HG02973 (cell line): ENCODE results near the gene CLDN4.
"Not testable (repeated sequence)": the region's sequence is repeated elsewhere in the genome, so short reads cannot be mapped to it uniquely, and the experiment has no call there.

Experiments
- ATAC-seq: cut with Tn5 transposase; IDR thresholded peaks from one replicate; pipeline ENCODE4 v1.9.1; 2021; ENCODE audit warnings: moderate library complexity; ENCODE audit not compliant: unreplicated experiment

The CLDN4 gene, protein sequence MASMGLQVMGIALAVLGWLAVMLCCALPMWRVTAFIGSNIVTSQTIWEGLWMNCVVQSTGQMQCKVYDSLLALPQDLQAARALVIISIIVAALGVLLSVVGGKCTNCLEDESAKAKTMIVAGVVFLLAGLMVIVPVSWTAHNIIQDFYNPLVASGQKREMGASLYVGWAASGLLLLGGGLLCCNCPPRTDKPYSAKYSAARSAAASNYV

DNA sequence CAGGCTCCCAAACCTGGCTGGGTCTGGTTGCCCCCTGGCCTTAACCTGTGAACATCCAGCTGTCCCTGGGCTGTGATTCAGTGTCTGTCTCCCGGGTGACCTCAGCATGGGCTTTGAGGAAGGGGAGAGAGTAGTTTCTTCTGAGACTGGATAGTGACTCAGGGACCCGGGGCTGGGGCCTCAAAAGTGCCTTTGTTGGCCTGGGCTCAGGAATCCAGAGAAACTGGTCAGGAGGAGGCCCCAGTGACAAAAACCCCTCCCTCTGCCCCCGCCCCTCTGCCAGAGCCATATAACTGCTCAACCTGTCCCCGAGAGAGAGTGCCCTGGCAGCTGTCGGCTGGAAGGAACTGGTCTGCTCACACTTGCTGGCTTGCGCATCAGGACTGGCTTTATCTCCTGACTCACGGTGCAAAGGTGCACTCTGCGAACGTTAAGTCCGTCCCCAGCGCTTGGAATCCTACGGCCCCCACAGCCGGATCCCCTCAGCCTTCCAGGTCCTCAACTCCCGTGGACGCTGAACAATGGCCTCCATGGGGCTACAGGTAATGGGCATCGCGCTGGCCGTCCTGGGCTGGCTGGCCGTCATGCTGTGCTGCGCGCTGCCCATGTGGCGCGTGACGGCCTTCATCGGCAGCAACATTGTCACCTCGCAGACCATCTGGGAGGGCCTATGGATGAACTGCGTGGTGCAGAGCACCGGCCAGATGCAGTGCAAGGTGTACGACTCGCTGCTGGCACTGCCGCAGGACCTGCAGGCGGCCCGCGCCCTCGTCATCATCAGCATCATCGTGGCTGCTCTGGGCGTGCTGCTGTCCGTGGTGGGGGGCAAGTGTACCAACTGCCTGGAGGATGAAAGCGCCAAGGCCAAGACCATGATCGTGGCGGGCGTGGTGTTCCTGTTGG, at the start of gene CLDN4:
Gene CLDN4 (plus strand): TSS at position 316 of the 903 bp plus-strand sequence. CDS start 206 bp downstream, at position 522.
- no peak for ATAC-seq

DNA sequence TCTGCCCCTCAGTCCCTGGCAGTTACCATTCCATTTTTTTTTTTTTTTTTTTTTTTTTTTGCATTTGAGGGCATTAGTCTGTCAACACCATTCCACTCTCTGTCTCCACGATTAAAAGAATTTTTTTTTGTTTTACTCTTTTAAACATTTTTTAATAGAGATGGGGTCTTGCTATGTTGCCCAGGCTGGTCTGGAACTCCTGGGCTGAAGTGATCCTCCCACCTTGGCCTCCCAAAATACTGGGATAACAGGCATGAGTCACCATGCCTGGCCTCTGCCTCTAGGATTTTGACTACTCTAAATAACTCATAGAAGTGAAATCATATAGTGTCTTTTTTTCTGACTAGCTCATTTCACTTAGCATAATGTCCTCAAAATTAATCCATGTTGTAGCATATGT, 44.2 kb upstream of the CLDN4 start:
- ATAC-seq = no peak

DNA sequence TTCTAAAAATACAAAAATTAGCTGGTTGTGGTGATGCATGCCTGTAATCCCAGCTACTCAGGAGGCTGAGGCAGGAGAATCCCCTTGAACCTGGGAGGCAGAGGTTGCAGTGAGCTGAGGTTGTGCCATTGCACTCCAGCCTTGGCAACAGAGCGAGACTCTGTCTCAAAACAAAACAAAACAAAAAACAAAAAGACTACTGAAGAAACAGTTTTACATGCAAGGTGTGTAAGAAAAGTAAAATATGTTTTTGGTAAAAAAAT, 43.1 kb upstream of the CLDN4 start:
- not testable (repeated sequence) for ATAC-seq

DNA sequence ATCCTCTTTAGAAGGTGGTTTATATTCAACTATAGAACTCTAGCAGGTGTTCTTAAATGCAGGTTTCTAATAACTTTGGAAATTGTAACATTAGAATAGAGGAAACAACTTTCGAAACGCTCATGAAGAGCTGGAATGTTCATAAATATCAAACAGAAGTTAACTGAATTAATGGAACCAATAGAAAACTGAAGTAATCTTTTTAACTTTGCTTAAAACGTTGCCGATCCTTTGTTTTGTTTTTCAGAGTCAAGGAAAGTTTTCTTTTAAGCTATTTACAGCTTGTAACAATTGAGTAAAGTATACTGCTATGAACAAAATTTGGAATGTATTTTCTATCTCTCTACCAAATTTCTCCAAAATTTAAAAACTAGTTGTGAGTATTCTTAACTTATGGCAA, 41.7 kb upstream of the CLDN4 start:
- ATAC-seq = no peak

DNA sequence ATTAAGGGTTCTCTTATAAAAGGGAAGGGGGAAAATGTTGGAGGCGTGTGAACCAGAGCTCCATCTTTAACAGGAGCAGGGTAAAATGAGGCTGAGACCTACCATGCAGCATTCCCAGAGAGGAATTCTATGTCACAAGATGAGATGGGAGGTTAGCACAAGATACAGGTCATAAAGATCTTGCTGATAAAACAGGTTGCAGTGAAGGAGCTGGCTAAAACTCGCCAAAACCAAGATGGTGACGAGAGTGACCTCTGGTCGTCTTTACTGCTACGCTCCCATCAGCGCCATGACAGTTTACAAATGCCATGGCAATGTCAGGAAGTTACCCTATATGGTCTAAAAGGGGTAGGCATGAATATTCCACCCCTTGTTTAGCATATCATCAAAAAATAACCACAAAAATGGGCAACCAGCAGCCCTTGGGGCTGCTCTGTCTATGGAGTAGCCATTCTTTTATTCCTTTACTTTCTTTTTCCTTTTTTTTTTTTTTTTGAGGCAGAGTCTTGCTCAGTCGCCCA, 39.6 kb upstream of the CLDN4 start:
- ATAC-seq = not testable (repeated sequence)

DNA sequence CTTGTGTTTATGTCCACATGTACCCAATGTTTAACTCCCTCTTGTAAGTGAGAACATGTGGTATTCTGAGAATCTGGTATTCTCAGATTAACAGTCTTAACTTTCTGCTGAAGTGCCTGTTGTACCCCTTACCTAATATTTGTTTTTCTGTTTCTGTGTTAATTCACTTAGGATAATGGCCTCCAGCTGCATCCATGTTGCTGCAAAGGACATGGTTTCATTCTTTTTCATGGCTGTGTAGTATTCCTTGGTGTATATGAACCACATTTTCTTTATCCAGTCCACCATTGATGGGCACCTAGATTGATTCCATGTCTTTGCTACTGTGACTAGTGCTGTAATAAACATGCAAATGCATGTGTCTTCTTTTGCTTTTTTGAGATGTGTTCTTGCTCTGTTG, 35.6 kb upstream of the CLDN4 start:
- not testable (repeated sequence) for ATAC-seq

DNA sequence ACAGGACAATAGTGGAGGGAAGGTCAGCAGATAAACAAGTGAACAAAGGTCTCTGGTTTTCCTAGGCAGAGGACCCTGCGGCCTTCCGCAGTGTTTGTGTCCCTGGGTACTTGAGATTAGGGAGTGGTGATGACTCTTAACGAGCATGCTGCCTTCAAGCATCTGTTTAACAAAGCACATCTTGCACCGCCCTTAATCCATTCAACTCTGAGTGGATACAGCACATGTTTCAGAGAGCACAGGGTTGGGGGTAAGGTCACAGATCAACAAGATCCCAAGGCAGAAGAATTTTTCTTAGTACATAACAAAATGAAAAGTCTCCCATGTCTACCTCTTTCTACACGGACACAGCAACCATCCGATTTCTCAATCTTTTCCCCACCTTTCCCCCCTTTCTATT, 34.1 kb upstream of the CLDN4 start:
- not testable (repeated sequence) for ATAC-seq

DNA sequence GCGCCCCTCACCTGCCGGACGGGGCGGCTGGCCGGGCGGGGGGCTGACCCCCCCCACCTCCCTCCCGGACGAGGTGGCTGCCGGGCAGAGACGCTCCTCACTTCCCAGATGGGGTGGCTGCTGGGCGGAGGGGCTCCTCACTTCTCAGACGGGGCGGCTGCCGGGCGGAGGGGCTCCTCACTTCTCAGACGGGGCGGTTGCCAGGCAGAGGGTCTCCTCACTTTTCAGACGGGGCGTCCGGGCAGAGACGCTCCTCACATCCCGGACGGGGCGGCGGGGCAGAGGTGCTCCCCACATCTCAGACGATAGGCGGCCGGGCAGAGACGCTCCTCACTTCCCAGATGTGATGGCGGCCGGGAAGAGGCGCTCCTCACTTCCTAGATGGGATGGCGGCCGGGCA, 33.6 kb upstream of the CLDN4 start:
- not testable (repeated sequence) for ATAC-seq

DNA sequence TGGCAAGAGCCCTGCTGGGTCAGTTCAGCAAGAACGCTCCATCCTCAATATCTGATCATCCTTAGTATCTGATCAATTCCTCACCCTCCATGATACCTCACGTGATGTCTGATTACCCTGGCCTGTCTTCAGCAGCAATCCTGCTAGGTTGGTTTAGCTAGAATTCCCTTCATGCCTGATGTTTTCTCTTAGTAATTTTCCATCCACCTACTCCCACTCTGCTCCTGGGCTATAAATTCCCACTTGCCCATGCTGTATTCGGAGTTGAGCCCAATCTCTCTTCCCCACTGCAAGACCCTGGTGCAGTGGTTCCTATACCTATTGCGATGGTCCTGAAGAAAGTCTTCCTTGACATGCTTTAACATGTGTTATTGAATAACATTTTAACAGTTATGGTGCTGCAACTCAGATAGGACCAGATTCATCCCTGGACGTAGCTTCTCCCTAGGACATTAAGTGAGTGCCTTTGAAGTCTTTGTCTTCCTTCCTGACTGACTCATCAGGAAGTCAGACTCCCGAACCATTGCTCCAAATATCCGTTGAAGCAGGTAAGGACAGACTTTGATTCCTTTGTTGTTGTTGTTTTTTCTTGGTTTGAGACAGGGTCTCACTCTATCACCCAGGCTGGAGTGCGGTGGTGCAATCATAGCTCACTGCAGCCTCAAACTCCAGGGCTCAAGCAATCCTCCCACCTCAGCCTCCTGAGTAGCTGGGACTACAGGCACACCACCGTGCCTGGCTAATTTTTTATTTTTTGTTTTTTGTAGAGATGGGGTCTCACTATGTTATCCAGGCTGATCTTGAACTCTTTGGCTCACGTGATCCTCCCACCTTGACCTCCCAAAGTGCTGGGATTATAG, 31.3 kb upstream of the CLDN4 start:
- ATAC-seq = no peak

DNA sequence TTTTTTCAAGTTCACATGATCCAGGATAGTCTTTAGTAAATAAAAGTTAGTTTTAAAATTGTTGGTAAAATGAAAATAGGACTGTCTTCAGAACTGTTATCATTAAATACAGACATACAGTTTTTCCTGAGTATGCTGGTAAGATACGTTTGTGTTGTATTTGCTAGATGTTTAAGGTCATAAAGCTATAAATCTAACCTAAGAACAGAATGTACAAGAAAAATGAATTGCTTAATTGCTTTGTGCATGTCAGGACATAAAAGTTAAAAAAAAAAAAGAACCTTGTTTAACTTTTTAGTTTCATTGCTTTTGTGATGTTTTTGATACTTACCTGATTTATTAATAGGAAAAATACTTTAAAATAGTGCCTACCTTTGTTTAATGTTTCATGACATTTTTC, 29.2 kb upstream of the CLDN4 start:
- no peak for ATAC-seq

DNA sequence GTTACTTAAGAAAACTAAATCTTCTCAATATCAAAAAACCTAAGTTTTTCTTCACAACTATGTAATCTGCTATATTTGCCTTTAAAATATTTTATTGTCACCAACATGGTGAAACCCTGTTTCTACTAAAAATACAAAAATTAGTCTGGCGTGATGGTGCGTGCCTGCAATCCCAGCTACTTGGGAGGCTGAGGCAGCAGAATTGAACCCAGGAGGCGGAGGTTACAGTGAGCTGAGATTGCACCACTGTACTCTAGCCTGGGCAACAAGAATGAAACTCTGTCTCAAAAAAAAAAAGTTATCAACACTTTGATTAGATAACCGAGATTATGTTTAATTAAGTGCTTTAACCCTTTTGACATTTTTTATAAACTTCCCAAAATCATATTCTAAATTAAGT, 28.3 kb upstream of the CLDN4 start:
- ATAC-seq = no peak

DNA sequence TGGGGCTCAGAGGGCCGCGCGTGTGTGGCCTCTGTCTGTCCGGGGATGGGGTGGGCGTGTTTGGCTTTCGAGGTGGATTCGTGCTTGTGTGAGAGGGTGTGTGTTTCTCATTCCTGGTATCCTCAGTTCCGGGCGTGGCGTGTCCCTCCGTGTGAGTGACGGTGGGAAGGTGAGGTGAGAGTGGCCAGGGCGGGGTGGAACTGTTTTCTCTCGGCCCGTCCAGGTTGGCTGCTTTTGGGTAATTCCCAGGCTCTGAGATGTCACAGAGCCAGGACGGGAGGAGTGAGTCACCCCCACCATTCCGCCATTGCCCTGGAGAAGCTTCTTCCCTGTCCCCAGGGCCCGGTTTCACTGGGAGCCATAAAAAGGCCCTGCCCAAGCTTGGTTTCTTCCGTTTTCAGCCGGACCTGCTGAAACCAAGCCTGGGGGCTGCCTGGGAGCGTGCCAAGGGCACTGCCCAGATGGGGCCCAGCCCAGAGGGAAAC, 21.3 kb upstream of the CLDN4 start:
- ATAC-seq = no peak

DNA sequence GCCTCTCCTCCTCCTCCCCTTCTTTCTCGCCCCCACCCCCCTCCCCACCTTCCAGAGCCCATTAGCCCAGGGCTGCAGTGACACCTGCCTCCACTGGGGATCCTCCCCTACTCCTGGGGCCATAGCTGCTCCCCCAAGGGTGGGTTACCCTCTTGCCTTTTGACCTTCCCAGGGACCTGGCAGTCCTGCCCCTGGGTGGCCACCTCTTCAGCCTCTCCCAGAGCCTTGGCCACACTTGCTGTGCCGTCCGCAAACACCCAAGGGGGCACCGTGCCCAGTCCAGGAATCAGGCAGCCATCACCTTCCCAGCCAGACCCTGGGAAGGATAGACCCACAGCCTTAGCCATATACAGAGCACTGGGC, 19.8 kb upstream of the CLDN4 start:
- no peak for ATAC-seq

DNA sequence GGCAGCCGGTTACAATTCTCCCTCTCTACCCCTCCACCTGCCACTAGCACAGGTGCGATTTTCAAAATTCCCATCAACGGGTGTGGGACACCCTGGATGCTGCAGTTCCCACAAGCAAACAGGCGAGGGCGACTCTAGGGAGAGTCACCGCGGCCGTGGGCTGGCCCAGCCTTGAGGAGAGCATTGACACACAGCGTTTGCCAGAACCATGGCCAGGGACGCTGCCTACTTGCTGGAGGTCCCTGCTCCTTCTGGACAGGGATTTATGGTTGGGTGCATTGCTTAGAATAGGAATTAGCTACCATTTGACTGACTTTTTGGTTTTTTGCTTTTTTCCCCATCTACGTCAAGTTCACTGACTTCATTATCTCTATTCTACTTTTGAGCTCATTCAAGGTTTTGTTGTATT, 19.0 kb upstream of the CLDN4 start:
- no peak for ATAC-seq

DNA sequence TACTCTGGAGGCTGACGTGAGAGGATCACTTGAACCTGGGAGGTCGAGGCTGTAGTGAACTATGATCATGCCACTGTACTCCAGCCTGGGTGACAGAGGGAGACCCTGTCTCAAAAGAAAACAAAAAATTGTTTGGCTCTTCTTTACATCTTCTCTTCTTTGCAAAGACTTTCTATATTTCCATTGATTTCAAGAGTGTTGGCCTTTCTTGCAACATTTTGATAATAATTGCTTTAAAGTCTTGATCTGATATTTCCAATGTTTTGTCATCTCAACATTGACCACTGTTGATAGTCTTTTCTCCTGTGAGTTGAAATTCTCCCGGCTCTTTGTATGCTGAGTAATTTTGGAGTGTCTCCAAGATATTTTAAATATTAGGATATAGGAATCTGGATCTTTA, 17.8 kb upstream of the CLDN4 start:
- ATAC-seq = no peak

DNA sequence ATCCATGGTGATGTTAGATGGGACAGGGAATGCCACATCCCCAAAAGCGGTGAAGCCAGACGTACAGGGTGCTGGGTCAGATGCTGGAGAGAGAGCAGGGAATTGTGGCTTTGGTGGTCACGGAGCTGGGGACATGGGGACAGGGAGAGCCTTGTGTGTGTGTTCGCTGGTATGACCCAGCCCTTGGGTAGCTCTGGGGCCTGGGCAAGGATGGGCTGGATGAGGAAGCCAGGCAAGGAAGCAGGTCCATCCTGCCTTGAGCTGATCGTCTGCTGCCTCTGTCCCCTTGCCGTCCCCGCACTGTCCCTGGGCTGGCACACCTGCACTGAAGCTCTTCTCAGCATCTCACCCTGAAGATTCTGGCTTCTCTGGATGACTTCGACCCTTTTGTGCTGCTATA, 15.4 kb upstream of the CLDN4 start:
- no peak for ATAC-seq

DNA sequence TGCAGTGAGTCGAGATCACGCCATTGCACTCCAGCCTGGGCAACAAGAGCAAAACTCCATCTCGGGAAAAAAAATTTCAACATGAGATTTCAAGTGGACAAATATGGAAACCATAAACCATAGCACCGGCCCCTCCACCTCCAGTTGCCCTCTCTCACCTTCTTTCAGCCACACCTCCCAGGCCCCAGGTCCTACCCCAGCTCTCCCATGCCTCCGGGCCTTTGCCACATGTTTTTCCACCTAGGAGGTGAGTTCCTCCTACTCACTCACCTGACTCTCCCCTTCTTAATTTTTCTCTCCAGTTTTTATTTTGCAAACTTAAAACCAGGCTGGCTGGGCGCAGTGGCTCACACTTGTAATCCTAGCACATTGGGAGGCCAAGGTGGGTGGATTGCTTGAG, 13.7 kb upstream of the CLDN4 start:
- ATAC-seq = no peak

DNA sequence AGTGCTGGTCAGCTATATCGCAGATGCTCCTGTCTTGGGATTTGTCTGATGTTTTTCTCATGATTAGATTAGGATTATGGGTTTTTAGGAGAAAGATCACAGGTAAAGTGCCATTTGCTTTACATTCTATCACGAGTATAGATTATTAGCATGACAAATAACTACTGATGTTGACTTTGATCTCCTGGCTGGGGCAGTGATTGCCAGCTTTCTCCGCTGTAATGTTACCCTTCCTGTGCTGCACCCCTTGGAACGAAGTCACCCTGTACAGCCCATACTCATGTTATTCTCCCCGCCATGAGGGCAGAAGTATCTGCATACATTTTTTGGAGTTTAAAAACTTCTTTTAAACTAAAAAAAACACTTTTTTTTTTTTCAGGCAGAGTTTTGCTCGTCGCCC, 10.8 kb upstream of the CLDN4 start:
- ATAC-seq = no peak

DNA sequence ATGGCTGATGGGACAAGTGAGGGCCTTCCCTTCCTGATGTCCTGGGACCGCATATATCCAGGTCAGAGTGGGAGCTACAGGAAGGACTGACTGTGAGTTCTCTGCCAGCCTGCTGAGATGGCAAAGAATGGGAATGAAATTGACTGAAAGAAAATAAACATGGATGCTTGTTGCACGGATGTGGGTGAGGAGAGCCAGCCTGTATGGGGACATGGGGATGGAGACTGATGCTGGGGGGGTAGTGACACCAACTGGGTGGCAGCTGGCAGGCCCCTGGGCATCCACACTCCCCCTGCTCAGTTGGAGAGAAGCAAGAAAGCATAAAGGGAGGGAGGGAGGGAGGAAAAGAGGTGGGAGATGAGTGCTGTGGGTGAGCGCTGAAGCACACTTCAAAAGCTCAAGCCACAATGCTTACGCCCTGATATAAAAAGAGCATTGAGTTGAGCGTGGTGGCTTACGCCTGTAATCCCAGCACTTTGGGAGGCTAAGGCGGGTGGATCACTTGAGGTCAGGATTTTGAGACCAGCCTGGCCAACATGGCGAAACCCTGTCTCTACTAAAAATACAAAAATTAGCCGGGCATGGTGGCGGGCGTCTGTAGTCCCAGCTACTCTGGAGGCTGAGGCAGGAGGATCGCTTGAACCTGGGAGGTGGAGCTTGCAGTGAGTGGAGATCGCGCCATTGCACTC, 9.1 kb upstream of the CLDN4 start:
- not testable (repeated sequence) for ATAC-seq

DNA sequence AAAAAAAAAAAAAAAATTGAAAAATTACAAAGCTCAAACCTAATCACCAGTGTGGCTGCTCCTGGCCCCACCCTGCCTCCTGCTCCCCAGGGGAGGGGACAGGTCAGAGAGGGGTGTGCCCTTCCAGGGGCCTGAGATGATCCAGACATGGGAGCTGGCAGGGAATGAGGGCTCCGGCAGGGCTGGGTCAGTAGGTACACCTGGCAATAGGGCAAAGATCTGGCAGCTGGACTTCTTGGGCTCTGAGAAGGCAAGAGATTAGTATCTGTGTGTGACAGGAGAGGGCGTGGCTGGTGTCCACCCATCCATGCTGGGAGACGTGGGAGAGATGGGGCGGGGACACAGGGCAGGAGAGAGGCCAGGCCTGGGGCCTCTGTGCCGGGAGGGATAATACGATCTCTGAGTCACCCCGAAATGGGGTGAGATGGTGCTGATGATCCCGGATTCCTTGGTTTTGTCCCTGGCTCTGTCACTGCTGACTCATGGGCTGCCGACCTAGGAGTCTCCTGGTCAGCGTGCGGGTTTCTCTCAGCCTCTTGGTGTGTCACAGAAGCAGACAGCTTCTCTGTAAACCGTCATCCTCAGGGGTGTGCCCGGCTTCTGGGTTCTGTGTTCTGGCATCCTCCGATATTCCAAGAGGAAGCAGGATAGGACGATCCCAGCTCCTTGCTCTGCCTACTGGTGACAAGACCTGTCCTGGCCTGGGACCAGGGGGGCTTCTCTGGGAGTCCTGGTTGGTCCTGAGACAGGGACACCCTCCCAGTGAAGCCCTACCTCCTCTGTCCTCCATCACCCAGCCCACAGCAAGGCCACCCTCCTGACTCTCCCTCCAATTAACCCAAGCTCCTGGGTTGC, 8.2 kb upstream of the CLDN4 start:
- ATAC-seq = no peak
